LNCaP clone FGC (cell line): ENCODE results near the gene FMNL1.
"Not testable (repeated sequence)": the region's sequence is repeated elsewhere in the genome, so short reads cannot be mapped to it uniquely, and the experiment has no call there.

Source experiments
- DNase-seq: peaks from one replicate; pipeline ENCODE4 v3.0.0-alpha.2; 2011; ENCODE audit warnings: low read depth
- H3K4me3 ChIP-seq: 2 replicates; pipeline ENCODE4 v1.5.1; 2011; ENCODE audit warnings: mild to moderate bottlenecking, low read depth, low read length, control low read depth
- TF ChIP-seq, protein P1 (sequence below): IDR thresholded peaks from 2 replicates; pipeline ENCODE4 v1.5.1; 2012; ENCODE audit warnings: mild to moderate bottlenecking; ENCODE audit not compliant: control insufficient read depth, insufficient read depth; ENCODE audit errors: extremely low read depth

FMNL1 gene

GRCh38 chr17:45244725-45245656 lies 23.3 kb downstream of the FMNL1 start:
- DNase-seq = no peak
- H3K4me3 ChIP-seq = no peak overlapping the region
- TF ChIP-seq, protein P1, sequence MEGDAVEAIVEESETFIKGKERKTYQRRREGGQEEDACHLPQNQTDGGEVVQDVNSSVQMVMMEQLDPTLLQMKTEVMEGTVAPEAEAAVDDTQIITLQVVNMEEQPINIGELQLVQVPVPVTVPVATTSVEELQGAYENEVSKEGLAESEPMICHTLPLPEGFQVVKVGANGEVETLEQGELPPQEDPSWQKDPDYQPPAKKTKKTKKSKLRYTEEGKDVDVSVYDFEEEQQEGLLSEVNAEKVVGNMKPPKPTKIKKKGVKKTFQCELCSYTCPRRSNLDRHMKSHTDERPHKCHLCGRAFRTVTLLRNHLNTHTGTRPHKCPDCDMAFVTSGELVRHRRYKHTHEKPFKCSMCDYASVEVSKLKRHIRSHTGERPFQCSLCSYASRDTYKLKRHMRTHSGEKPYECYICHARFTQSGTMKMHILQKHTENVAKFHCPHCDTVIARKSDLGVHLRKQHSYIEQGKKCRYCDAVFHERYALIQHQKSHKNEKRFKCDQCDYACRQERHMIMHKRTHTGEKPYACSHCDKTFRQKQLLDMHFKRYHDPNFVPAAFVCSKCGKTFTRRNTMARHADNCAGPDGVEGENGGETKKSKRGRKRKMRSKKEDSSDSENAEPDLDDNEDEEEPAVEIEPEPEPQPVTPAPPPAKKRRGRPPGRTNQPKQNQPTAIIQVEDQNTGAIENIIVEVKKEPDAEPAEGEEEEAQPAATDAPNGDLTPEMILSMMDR = no peak

- peak overlapping the region; percentile 86 for H3K4me3 ChIP-seq
- TF ChIP-seq, protein P1 = no peak
- no peak for DNase-seq
Measured at GRCh38 chr17:45246338-45246737, 24.7 kb downstream of the FMNL1 start.

- TF ChIP-seq, protein P1 = peak; percentile 66
- DNase-seq = no peak
- H3K4me3 ChIP-seq = peak overlapping the region; percentile 86
Measured at GRCh38 chr17:45246861-45247428, 25.3 kb downstream of the FMNL1 start.

DNA sequence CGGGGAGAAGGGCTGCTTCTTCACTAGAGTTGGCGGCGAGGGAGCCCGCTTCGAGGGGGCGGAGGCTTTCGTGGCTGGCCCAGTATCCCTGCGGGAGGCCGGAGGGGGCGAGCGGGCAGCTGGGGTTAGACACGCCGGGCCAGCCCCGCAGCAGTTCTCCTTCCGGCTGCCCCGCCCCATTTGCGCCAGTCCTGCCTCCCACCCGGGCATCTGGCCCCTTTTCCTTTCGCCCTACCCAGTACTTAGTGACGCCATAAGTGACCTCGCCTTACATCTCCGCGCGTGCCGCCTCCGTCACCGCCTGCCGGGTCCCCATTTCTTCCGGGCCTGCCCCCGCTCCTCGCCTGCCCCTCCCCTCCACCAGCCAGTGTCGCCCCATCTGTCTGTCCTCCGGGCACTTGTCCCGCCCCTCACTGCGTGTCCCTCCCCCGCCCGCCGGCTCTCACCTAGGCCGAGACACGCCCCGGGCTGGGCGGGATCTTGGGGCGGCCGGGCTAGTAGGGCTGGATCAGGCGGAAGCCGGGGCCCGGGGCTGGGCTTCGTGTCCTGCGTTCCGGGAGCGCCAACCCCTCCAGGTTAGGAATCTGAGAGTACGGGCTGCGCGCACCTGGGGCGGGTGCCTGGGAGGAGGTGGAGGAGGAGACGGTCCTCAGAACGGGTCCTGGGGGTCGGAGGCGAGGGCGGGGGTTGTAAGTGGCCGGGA lies 25.9 kb downstream of the FMNL1 start:
- TF ChIP-seq, protein P1 = no peak
- H3K4me3 ChIP-seq = peak overlapping the region; percentile 86
- peak; percentile 80 for DNase-seq

GRCh38 chr17:45248132-45248957 lies 26.7 kb downstream of the FMNL1 start:
- no peak for DNase-seq
- H3K4me3 ChIP-seq = peak overlapping the region; percentile 86
- TF ChIP-seq, protein P1 = no peak

DNA sequence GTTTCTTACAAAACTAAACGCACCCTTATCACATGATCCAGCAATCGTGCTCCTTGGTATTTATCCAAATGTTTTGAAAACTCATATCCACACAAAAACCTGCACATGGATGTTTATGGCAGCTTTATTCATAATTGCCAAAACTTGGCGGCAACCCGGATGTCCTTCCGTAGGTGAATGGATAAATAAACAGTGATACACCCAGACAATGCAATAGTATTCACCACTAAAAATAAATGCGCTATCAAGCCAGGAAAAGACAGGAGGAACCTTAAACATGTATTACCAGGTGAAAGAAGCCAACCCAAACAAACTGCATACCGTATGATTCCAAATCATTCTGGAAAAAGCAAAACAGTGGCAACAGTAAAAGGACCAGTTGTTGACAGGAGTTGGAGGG lies 30.2 kb downstream of the FMNL1 start:
- peak overlapping the region; percentile 13; the same call in 1 of the 2 replicates for H3K4me3 ChIP-seq
- DNase-seq = peak; percentile 52
- TF ChIP-seq, protein P1 = no peak

DNA sequence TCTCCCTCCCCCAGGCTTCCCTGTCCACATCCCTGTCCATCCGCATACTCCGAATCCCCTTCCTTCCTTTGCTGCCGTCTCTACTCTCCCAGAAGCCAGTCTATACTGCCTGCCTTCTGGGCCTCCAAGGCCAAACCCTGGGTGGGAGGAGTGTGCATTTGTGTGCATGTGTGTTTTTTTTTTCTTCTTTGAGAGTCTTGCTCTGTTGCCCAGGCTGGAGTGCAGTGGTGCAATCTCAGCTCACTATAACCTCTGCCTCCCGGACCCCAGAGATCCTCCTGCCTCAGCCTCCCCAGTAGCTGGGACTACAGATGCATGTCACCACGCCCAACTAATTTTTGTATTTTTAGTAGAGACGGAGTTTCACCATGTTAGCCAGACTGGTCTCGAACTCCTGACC lies 31.6 kb downstream of the FMNL1 start:
- DNase-seq, H3K4me3 ChIP-seq: not testable (repeated sequence)
